GM21825 (cell line): Measurements from ENCODE around the gene RNU6-8.

Experiments used
- ATAC-seq: cut with Tn5 transposase; IDR thresholded peaks from one replicate; pipeline ENCODE4 v1.9.1; 2021; ENCODE audit warnings: mild to moderate bottlenecking, moderate library complexity; ENCODE audit not compliant: unreplicated experiment

RNU6-8 gene

DNA sequence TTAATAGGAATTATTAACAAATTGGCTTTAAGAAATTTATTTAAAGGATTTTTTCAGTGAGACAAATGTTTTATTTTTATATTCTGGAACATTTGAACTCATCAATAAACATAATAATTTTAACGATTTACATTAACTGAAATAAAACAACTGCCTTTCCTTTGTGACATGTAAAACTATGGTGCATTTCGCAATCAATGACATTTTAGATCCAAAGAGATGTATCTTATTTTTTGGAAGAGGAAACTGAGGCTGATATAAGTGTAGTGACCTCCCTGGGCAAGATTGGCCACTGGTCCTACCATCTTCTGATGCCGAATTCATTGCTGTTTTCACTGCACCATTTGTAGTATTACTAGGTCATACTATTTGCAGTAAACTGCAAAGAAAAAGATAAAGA lies 2.5 kb upstream of the RNU6-8 start:
- ATAC-seq = no peak

DNA sequence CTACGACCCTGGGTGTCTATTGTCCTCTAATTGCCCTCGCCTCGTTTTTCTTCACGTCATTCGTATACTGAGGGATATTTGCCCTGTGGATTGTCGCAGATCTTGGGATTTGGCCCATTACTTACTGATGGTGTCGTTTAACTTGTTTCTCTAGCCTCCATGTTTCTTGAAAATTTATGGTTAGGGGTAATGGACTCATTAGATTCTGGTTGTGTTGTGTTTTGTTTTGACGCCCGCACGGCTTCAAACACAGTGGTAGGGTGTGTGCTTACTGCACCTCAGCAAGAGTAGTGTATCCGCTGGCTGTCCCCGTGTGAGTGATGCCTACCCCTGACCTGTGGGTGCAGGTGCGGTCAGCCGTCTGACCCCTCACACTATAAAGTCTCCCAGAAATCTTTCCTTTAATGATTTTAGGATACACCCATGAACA lies 874 bp upstream of the RNU6-8 start:
- no peak for ATAC-seq

DNA sequence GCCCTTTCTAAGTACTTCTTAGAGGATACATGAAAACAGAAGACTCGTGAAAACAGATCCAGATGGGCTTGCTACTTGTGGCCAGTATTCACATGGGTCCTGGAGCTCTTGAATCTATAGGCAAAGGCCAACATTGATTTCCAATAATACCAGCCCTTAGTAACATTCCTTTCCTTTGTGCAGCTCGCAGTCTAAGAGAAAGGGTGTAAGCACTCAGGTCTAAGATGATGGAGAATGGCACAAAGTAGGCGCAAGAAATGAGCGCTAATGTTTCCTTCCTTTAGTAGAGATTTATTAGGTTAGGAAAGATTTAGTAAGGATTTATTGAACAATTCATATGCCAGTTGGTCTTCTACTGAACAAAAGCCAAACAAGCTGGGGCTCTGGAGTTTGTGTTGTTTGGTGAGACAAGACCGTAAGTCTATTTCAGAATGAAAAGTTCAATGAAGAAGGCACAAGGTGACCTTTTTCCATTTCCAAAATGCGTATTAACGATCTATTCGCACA lies 525 bp downstream of the RNU6-8 start:
- ATAC-seq = no peak

- no peak for ATAC-seq
Observed at GRCh38 chr14:32201816-32202490, 1.1 kb downstream of the RNU6-8 start, which contains the start of gene RNU6-7. Gene RNU6-7 (plus strand): TSS chr14:32202045.

- ATAC-seq = peak; percentile 54
Observed at GRCh38 chr14:32201193-32201815, 1.8 kb downstream of the RNU6-8 start.

DNA sequence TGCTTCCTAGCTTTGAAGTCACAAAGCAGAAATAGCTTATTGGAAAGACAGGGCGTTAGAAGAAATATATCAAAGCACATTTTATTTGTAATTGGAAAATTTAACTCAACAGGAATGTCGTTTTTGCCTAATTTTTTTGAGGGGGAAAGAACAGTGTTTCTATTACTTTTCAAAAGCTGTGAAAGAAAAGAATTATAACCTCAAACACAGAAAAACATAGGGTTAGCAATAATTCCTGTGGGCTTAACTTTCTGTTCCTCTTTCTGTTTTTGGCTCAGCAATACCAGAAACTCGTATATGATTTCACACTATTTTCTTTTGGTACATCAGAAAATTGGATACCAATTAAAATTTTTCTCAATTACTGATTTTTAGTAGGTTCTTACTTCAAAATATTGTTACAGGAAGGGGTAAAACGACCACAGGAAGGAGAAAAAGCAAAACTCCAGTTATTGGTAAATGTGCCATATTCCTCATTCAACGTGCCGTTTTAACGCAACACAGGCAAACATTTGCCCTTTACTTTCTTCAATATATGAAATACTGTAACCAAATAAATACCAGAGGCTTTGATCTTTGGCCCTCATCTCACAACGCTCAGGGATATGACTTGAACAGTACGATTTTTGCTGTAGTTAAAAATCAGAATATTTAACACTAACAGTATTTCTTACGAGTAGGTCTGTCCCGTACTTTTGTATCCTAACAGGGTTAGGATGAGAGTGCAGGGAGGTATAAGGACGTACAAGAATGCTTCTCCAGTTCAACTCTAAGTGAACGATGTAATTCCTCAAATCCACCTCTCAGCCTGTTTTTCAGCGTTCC lies 2.5 kb downstream of the RNU6-8 start:
- ATAC-seq = no peak

DNA sequence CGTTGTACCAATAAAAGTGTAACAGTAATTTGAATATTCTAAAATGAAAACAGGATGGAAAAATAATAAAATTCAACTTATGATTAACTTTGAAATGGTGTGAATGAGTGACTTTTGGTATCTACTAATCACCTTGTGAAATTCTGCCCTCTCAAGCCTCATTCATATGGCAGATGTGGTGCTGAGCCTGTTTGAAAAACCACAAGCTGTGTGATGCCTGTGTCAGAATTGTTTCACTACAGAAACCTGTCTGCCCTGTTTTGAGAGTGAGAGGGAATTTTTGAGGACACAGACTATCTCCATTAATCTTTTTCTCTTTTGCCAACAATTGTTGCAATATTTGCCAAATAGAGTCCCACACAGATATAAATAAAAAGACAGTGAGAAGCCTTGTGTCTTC lies 5.2 kb downstream of the RNU6-8 start:
- peak; percentile 39 for ATAC-seq

GRCh38 chr14:32195636-32196035 lies 7.4 kb downstream of the RNU6-8 start:
- no peak for ATAC-seq

DNA sequence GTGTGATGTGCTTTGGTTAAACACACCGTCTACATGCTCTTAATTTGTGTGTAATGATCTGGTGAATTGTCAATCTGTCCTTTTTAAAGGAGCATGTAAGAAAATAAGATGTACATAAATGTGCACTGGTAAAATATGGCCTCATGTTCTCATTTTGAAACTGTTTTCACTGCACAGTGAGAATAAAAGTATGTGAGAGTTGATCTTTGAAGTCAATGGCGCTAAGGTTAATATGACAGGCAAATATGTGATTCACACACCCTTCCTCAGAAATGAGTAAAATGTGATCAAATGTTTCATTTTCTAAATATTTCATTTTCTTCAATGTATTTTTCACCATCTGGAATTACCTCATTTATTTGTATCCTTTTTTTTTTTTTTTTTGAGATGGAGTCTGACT lies 9.5 kb downstream of the RNU6-8 start:
- no peak for ATAC-seq

DNA sequence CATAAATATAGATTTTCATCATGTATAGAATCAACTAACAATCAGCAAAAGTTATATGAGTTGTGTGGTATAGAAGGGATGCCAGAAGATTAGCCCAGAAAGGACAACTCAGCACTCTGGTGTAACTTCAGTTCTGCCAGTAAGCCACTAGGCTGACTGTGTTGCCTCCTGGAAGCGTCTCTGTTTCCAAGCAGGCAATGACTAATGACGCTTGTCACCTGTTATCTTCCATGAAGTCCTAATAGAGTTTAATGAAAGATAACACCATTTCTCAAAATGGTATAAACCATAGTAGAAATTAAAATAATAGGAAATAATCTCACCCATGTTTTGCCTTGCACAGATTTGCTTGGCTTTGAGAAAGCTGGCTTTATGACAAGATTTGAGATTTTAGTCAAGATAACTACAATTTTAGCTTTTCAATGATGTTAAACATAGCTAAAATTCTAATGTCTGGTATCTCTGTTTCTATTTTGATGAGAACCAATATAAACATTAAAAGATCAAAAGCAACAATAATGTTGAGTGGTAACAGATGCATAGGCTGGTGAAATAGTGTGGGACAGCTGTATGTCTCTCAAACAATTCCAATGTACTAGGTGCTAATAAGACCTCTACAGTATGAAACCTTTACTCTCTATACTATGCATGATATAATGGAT lies 10.2 kb downstream of the RNU6-8 start:
- ATAC-seq = no peak

- ATAC-seq = no peak
Observed at GRCh38 chr14:32190673-32191072, 12.4 kb downstream of the RNU6-8 start.

DNA sequence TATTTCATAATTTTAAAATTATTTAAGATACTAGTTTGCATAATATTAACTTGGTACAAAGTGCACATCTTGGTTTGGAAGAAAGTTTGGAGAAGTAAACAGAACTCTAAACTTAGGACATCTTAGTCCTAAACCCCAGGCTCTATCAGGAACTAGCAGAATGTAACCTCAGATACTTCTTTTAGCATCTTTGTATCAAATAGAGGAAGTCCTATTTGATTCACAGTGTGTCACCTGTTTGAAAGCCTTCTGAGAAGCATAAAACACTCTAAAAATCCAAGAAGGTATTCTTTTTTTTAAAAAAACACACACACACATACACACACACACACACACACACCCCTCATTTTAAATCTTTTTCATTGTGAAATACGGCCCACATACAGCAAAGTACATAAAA lies 13.3 kb downstream of the RNU6-8 start:
- no peak for ATAC-seq

DNA sequence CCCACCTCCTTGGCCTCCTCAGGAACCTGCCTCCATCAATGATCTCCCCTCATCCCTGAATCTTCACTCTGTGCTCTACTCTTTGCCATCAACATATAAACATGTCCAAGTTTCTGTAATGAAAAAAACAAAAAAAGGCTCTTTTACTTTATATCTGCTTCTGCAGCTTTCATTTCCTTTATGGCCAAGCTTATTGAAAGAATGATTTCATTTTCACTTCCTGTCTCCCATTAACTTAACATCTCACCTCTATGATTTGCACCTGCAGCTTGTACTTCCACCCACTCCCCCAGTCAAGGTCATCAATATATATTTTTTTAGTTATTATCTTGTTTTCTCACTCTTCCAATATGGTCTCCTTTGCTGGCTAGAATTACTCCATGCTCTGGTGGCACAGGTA lies 16.8 kb downstream of the RNU6-8 start:
- no peak for ATAC-seq

DNA sequence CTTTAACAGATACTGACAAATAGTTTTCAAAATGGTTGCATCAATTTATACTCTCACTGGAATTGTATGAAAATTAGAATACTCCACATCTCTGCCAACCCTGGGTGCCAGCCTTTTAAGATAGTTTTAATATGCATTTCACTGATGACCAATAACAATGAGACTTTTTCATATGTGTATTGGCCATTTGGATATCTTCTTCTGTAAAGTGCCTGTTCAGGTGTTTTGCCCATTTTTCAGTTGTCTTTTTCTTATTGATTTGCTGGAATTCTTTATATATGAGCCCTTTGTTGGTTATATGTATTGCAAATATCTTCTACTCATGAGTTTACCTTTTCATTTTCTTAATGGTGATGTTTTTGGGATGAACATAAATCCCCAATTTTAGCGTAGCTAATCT lies 18.0 kb downstream of the RNU6-8 start:
- no peak for ATAC-seq

DNA sequence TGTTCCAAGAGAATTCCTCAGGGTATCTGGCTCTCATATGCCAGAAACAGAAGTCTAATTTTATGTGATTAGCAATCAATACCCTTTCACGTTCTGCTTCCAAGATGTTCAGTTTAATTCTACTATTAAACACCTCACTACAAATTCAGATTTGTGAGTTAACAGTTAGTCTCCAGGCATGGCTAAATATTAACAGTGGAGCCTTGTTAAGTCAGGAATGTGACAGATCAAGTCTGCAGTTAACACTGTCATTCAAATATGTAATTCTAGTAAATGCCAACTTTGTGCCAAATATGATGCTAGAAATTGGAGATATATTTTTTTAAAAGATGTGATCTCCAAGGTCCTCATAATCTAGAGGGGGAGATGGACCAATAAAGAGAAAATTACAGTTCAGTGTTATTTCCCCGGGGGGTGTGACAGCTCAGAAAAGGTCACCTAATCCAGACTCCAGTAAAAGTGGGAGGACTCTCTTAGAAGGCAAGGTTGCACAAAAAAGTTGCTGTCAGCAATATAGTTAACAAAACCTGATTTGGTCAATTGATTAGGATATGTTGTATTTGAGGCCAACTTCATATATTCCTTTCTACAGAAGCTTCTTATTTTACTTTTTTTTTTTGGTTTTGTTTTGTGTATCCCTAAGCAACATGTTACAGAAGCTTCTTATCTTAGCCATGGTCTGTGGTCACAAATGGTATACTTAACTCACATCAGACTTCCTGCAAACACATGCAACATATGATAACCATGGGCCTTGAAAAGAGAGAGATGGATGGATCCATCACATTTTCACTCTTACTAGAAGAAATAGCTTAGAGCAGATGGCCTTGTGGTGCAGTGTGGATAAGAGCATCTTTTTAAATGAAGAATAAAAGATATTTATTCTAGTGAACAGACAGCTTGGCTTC lies 19.7 kb downstream of the RNU6-8 start:
- ATAC-seq = no peak

GRCh38 chr14:32171469-32171868 lies 31.6 kb downstream of the RNU6-8 start:
- ATAC-seq = no peak

- ATAC-seq = no peak
Observed at GRCh38 chr14:32169191-32169590, 33.9 kb downstream of the RNU6-8 start.

- no peak for ATAC-seq
Observed at GRCh38 chr14:32167907-32168306, 35.2 kb downstream of the RNU6-8 start.

GRCh38 chr14:32166924-32167323 lies 36.1 kb downstream of the RNU6-8 start:
- no peak for ATAC-seq

DNA sequence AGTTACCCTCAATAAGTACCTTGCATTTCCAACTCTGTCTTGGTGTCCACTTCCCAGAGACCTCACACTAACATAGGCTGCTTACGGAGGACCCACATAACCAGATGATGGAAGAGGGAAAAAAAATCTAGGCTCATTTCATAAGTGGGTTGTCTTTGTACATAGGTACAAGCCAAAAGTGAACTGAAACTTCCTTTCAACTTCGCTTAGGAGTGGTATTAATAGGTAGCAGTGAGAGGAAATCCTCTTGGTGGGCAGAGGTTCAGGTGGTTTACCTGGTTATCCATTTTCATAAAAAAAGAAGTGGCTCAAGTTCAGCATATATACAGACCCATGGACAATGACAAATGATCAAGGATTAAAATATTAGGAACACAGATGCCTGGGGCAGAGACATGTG lies 37.0 kb downstream of the RNU6-8 start:
- ATAC-seq = no peak
